ENCODE data around the gene NT5C2.

Gene NT5C2

DNA sequence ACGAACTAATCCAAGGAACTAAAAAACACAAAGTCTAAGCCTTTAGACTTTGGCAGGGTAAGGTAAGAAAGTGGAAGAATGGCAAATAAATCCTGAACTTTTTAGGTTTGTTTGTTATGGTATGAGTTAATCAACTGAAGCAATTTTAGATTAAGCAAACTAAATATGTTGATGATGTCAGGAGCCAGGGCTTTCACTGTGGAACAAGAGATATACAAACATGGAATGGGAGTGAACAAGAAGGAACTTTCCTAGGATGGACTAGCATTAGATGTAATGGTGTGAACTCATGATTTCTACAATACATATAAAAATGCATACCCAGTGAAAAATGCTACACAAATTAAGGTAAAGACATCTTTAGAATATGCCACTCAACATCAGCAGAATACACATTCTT lies 35.8 kb downstream of the NT5C2 start:
- DNase-seq (ENCODE audit: low read depth, low spot score) = no peak
- Histone ChIP-seq H3K27ac (no peak overlapping the region), H3K9me3 (ENCODE audit: low read depth, low read length) (no peaks in the 10 kb centered on the region), H3K4me3 (no peak overlapping the region), H3K9ac (ENCODE audit: insufficient read length) (no peak overlapping the region), H3K36me3 (ENCODE audit: insufficient read depth, low read length) (no peaks in the 10 kb centered on the region)
- no peak for TF ChIP-seq POLR2AphosphoS5 (IDR thresholded peaks at IDR 0.05; ENCODE audit: borderline replicate concordance, low read depth, low read length)

DNA sequence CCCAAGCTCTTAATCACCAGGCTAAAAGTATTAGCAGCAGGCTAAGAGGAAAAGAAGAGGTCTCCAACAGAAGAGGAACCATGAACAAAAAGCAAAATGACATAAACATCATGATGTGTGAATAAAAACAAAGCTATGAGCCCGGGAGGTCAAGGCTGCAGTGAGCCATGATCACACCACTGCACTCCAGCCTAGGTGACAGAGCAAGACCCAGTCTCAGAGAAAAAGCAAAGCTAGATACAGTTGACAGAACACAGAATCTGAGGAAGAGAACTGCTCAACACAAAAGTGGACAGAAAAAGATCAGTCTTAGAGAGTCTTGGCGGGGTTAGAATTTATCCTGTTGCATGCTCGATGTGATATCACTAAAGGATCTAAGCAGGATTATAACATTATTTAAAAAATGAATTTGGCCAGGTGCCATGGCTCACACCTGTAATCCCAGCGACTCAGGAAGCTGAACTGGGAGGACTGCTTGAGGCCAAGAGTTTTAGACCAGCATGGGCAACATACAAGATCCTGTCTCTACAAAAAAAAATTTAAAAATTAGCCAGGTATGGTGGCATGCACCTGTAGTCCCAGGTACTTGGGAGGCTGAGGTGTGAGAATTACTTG lies 37.5 kb downstream of the NT5C2 start:
- Histone ChIP-seq H3K4me3 (no peak overlapping the region), H3K27ac (peak overlapping the region; percentile 92), H3K36me3 (ENCODE audit: insufficient read depth, low read length) (peaks cover 3% of the 10 kb centered on the region; the same call in 1 of the 2 replicates), H3K9me3 (ENCODE audit: low read depth, low read length) (no peaks in the 10 kb centered on the region), H3K9ac (ENCODE audit: insufficient read length) (no peak overlapping the region)
- DNase-seq (ENCODE audit: low read depth, low spot score) = no peak
- TF ChIP-seq POLR2AphosphoS5 (IDR thresholded peaks at IDR 0.05; ENCODE audit: borderline replicate concordance, low read depth, low read length) (no peak), FOXP2 (optimal IDR thresholded peaks at IDR 0.05; ENCODE audit: control extremely low read depth, extremely low read length, insufficient read depth) (no peak), EZH2 (IDR thresholded peaks at IDR 0.05) (no peak)

DNA sequence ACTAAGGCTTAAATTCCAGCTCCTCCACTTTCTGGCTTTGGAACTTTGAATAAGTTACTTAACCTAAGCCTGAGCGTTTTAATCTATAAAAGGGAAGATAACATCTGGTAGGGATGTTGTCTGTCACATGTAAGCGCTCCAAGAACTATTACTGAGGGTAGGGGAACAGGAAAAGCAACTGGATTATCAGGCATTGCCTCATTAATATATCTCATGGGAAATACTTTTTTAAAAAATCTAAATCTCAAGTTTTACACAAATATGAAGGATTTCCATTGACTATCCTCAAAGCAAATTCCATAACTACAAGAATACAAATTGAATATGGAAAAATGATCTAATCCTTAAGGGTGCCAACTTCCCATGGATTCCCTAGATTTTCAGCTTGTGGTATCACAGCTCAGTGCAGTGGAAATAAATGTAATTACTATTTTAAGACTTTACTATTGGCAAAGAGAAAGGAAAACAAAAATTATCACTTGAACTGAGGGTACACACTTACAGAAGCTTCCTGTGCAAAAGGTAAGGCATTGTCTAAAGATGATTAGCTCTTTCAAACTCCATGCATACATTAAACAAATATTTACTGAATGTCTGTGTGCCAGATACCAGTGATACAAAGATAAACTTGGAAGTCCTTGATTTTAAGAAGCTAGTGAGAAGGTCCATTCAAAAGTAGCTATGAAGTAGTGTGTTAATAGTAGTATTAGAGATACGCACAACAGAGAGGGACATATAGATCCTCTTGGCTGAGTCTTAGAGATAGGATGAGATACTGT lies 38.4 kb downstream of the NT5C2 start:
- DNase-seq (ENCODE audit: low read depth, low spot score) = no peak
- Histone ChIP-seq H3K9ac (ENCODE audit: insufficient read length) (no peak overlapping the region), H3K36me3 (ENCODE audit: insufficient read depth, low read length) (peaks cover 4% of the 10 kb centered on the region; the same call in 1 of the 2 replicates), H3K9me3 (ENCODE audit: low read depth, low read length) (no peaks in the 10 kb centered on the region), H3K4me3 (no peak overlapping the region), H3K27ac (peak overlapping the region; percentile 92)
- TF ChIP-seq FOXP2 (optimal IDR thresholded peaks at IDR 0.05; ENCODE audit: control extremely low read depth, extremely low read length, insufficient read depth) (no peak), EZH2 (IDR thresholded peaks at IDR 0.05) (no peak), POLR2AphosphoS5 (IDR thresholded peaks at IDR 0.05; ENCODE audit: borderline replicate concordance, low read depth, low read length) (no peak)

DNA sequence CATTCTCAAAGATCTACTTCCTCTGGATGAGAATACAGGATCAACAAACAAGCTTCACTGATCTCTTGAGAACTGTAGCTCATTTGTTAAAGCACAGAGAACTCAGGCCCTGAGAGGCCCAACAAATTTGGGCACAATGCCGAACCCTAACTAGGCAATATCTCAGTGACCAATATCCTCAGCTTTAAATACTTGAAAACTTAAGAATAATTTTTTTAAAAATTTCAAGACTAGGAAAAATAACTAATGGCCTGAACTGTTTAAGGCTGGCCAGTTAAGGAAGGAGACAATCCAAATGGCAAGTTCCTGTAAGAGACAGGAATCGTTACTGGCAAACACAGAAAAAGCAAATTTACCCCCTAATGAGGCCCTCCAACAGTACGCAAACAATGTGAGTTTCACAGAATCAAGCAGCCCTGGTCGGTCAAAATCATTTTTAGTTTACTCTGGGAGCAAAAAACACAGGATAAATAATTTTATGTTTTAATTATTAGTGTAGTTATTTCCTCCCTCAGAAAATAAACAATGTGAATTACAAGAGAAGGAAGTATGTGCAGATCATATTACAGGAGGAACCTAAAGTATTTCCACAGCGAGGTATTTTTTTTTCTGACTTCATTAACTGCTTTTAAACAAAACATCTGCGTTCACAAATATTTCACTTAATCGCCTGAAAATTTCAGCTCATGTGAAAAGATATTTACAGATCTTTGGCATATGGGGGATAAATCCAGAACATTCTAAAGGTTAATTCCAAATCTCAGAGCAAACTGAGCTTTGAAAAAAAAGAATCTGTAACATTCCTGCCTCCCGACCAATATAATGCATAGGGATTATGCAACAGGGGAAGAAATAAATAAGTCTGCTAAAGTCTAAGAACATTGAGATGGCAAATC lies 39.5 kb downstream of the NT5C2 start:
- H3K9ac ChIP-seq (ENCODE audit: insufficient read length) = peak overlapping the region; percentile 83
- H3K36me3 ChIP-seq (ENCODE audit: insufficient read depth, low read length) = peaks cover 4% of the 10 kb centered on the region; the same call in 1 of the 2 replicates
- H3K27ac ChIP-seq = peak overlapping the region; percentile 92
- peak overlapping the region; percentile 75 for H3K4me3 ChIP-seq
- TF ChIP-seq POLR2AphosphoS5 (IDR thresholded peaks at IDR 0.05; ENCODE audit: borderline replicate concordance, low read depth, low read length) (no peak), EZH2 (IDR thresholded peaks at IDR 0.05) (no peak), FOXP2 (optimal IDR thresholded peaks at IDR 0.05; ENCODE audit: control extremely low read depth, extremely low read length, insufficient read depth) (no peak)
- H3K9me3 ChIP-seq (ENCODE audit: low read depth, low read length) = no peaks in the 10 kb centered on the region
- DNase-seq (ENCODE audit: low read depth, low spot score) = no peak

DNA sequence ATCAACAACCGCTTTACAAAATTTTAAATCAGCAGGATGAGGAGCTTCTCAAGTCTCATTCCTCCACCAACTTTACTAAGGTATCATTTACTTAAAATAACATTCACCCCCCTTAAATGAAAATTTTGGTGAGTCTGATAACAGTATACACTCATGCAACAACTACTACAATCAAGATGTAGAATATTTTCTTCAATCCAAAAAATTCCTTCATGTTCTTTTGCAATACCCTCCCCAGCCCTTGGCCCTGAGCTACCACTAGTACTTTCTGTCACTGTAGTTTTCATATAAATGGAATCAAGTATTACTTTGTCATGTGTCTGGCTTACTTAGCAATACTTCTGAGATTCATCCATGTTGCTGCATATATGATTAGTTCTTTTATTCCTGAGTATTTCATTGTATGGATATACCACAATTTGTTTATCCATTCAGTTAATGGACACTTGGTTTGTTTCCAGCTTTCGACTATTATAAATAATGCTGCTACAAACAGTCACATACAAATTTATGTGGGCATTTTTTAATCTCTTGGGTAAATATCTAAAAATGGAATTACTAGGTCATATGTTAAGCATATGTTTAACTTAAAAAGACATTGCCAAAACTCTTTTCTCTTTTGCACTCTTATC lies 43.0 kb downstream of the NT5C2 start:
- H3K4me3 ChIP-seq = no peak overlapping the region
- DNase-seq (ENCODE audit: low read depth, low spot score) = no peak
- no peak overlapping the region for H3K9ac ChIP-seq (ENCODE audit: insufficient read length)
- peaks cover 4% of the 10 kb centered on the region; the same call in 1 of the 2 replicates for H3K36me3 ChIP-seq (ENCODE audit: insufficient read depth, low read length)
- no peak overlapping the region for H3K27ac ChIP-seq
- no peaks in the 10 kb centered on the region for H3K9me3 ChIP-seq (ENCODE audit: low read depth, low read length)
- no peak for TF ChIP-seq POLR2AphosphoS5 (IDR thresholded peaks at IDR 0.05; ENCODE audit: borderline replicate concordance, low read depth, low read length)
- TF ChIP-seq FOXP2 (optimal IDR thresholded peaks at IDR 0.05; ENCODE audit: control extremely low read depth, extremely low read length, insufficient read depth) = no peak
- no peak for TF ChIP-seq EZH2 (IDR thresholded peaks at IDR 0.05)

DNA sequence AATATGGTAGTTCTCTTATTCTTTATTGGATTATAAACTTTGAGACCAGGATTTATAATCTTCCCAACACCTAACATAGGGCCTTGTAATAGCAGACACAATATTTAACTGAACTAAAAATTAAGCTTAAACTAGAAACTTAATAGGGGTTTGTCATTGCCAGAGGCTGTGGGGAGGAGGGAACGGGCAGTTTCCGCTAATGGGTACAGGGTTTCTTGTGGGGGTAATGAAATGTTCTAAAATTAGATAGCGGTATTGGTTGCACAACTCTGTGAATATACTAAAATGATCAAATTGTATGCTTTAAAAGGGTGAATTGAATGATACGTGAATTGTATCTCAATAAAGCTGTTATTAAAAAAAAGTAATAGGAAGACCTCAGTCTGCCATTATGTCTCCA lies 45.4 kb downstream of the NT5C2 start:
- H3K27ac ChIP-seq = no peak overlapping the region
- no peak for DNase-seq (ENCODE audit: low read depth, low spot score)
- H3K4me3 ChIP-seq = no peak overlapping the region
- no peaks in the 10 kb centered on the region for H3K9me3 ChIP-seq (ENCODE audit: low read depth, low read length)
- peaks cover 4% of the 10 kb centered on the region; the same call in 1 of the 2 replicates for H3K36me3 ChIP-seq (ENCODE audit: insufficient read depth, low read length)
- TF ChIP-seq FOXP2 (optimal IDR thresholded peaks at IDR 0.05; ENCODE audit: control extremely low read depth, extremely low read length, insufficient read depth) (no peak), EZH2 (IDR thresholded peaks at IDR 0.05) (no peak), POLR2AphosphoS5 (IDR thresholded peaks at IDR 0.05; ENCODE audit: borderline replicate concordance, low read depth, low read length) (no peak)
- H3K9ac ChIP-seq (ENCODE audit: insufficient read length) = no peak overlapping the region

DNA sequence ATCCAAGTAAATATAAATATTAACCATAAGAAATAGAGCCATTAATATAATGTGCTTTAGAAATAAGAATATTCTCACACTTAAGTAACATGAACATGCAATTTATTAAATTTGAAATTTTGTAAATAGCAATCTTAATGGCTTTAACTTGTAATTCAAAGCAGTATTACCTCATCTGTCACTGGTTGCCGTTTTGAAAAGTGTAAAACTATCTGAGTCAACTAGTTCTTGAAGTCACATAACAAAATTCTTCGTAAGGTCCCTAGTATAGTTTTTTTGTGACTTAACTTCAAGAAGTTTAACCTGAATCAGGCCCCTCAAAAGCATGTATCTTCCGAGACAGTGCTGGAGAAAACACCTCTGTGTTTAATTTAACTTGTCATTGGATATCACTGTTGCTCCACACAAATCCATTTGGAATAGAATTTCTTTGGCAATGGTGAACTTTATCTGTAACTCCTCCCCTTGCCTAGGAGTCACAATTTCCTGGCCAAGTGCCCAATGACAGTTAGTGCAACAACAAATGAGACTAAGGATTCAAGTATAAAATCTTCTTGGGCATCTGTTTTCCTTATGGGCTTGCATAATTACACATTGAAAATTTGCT lies 47.1 kb downstream of the NT5C2 start:
- H3K9me3 ChIP-seq (ENCODE audit: low read depth, low read length) = no peaks in the 10 kb centered on the region
- H3K27ac ChIP-seq = peak overlapping the region; percentile 75; the same call in 1 of the 2 replicates
- peaks cover 4% of the 10 kb centered on the region; the same call in 1 of the 2 replicates for H3K36me3 ChIP-seq (ENCODE audit: insufficient read depth, low read length)
- no peak overlapping the region for H3K9ac ChIP-seq (ENCODE audit: insufficient read length)
- no peak for DNase-seq (ENCODE audit: low read depth, low spot score)
- TF ChIP-seq POLR2AphosphoS5 (IDR thresholded peaks at IDR 0.05; ENCODE audit: borderline replicate concordance, low read depth, low read length) = no peak
- no peak for TF ChIP-seq EZH2 (IDR thresholded peaks at IDR 0.05)
- no peak for TF ChIP-seq FOXP2 (optimal IDR thresholded peaks at IDR 0.05; ENCODE audit: control extremely low read depth, extremely low read length, insufficient read depth)
- H3K4me3 ChIP-seq = peak overlapping the region; percentile 26; the same call in 1 of the 2 replicates

All from SK-N-MC (cell line).